GM18858 (cell line): ENCODE data around the gene MED14.

Experiments used
- ATAC-seq: cut with Tn5 transposase; IDR thresholded peaks from one replicate; pipeline ENCODE4 v1.9.1; 2021; ENCODE audit not compliant: unreplicated experiment

Gene MED14

GRCh38 chrX:40663880-40664630 lies 71.3 kb downstream of the MED14 start:
- no peak for ATAC-seq

- peak; percentile 68 for ATAC-seq
Measured at GRCh38 chrX:40663078-40663740, 72.1 kb downstream of the MED14 start.

- ATAC-seq = no peak
Measured at GRCh38 chrX:40661489-40661888, 73.9 kb downstream of the MED14 start.

- ATAC-seq = no peak
Measured at GRCh38 chrX:40660381-40660780, 75.0 kb downstream of the MED14 start.

- ATAC-seq = no peak
Measured at GRCh38 chrX:40653535-40653934, 81.8 kb downstream of the MED14 start.

- ATAC-seq = no peak
Measured at GRCh38 chrX:40652664-40653063, 82.7 kb downstream of the MED14 start.

- ATAC-seq = no peak
Measured at GRCh38 chrX:40651620-40652223, 83.6 kb downstream of the MED14 start.

- peak; percentile 57 for ATAC-seq
Measured at GRCh38 chrX:40647307-40648197, 87.8 kb downstream of the MED14 start, which contains the start of gene CXorf38. Gene CXorf38, minus strand, starts transcription at chrX:40647561. Its CDS starts 41 bp downstream, at chrX:40647520.

GRCh38 chrX:40646489-40647306 lies 88.6 kb downstream of the MED14 start:
- no peak for ATAC-seq

GRCh38 chrX:40644821-40645358 lies 90.5 kb downstream of the MED14 start:
- ATAC-seq = no peak

GRCh38 chrX:40644176-40644575 lies 91.2 kb downstream of the MED14 start:
- no peak for ATAC-seq

- ATAC-seq = no peak
Measured at GRCh38 chrX:40637687-40638086, 97.7 kb downstream of the MED14 start.

- no peak for ATAC-seq
Measured at GRCh38 chrX:40632199-40632598, 103.1 kb downstream of the MED14 start.

GRCh38 chrX:40628506-40628905 lies 106.8 kb downstream of the MED14 start:
- no peak for ATAC-seq

GRCh38 chrX:40625294-40625693 lies 110.0 kb downstream of the MED14 start:
- no peak for ATAC-seq

- ATAC-seq = no peak
Measured at GRCh38 chrX:40623665-40624064, 111.7 kb downstream of the MED14 start.

GRCh38 chrX:40623139-40623536 lies 112.2 kb downstream of the MED14 start, which contains the start of gene MPC1L:
Gene MPC1L, plus strand, starts transcription at chrX:40623428. Its CDS starts 138 bp downstream, at chrX:40623566.
- no peak for ATAC-seq

- ATAC-seq = no peak
Measured at GRCh38 chrX:40622479-40623138, 112.7 kb downstream of the MED14 start.

- ATAC-seq = no peak
Measured at GRCh38 chrX:40617566-40617965, 117.8 kb downstream of the MED14 start.
